A549 (cell line): Measurements from ENCODE around the gene BFSP2. TPM values are rescaled to one million over a fixed set of nuclear protein-coding genes. Genes with fewer than 3 reads are reported as not detected.

Experiments used
- ATAC-seq, 2 experiments: fragments of 200-7000 bp in 1 of 2; fragments of >200 bp in 1 of 2; cut with Nextera tagmentation in 1 of 2; cut with Tn5 transposase in 1 of 2; 3 replicates each; pipeline versions ENCODE4 v1.8.0 to v1.9.1; 2018 to 2020; ENCODE audit warnings: mild to moderate bottlenecking in 1 of 2, moderate library complexity in 1 of 2
- CTCF ChIA-PET: fragments of 300-600 bp; sonication (Branson Sonifier 250); formaldehyde crosslinking; extraction: SDS; loops from one replicate; lab custom pipeline; 2021; ENCODE audit warnings: antibody characterized with exemption, inconsistent platforms; lab: Yijun Ruan, JAX
- POLR2A ChIA-PET: fragments of 350-600 bp; formaldehyde crosslinking; extraction: SDS; loops from one replicate; lab custom pipeline; 2021; ENCODE audit warnings: antibody characterized with exemption, inconsistent platforms; lab: Yijun Ruan, JAX
- DNase-seq, 2 experiments: peaks; one replicate each; pipeline versions ENCODE4 v3.0.0 to v3.0.0-alpha.2; 2011 to 2016; ENCODE audit warnings: low read depth in 1 of 2, low spot score in 1 of 2
- FAIRE-seq: peaks from 2 replicates; lab custom pipeline; 2011; peaks lifted over from hg19 to GRCh38; lab: Jason Lieb, UNC
- H3K27ac ChIP-seq, 2 experiments: fragments of >200 bp; sonication (Bioruptor Twin); formaldehyde crosslinking; 3 replicates each; pipeline ENCODE4 v1.5.1; 2016 to 2017
- H3K4me1 ChIP-seq: fragments of >200 bp; sonication (Bioruptor Twin); formaldehyde crosslinking; 3 replicates; pipeline ENCODE4 v1.6.1; 2016
- H3K4me2 ChIP-seq: fragments of >200 bp; sonication (Bioruptor Twin); formaldehyde crosslinking; 3 replicates; pipeline ENCODE4 v1.6.1; 2016
- H3K4me3 ChIP-seq: fragments of >200 bp; sonication (Bioruptor Twin); formaldehyde crosslinking; 3 replicates; pipeline ENCODE4 v1.5.1; 2016
- H3K9me3 ChIP-seq: fragments of >200 bp; sonication (Bioruptor Twin); formaldehyde crosslinking; 3 replicates; pipeline ENCODE4 v1.6.1; 2016
- CBX2 ChIP-seq: fragments of 200-600 bp; sonication (generic); IDR thresholded peaks from 2 replicates; pipeline ENCODE4 v1.6.1; 2016; ENCODE audit warnings: low read depth, mild to moderate bottlenecking, borderline replicate concordance
- CBX8 ChIP-seq: fragments of 200-600 bp; sonication (generic); IDR thresholded peaks from 2 replicates; pipeline ENCODE4 v1.6.1; 2016
- CTCF ChIP-seq: fragments of >200 bp; sonication (Bioruptor Twin); formaldehyde crosslinking; IDR thresholded peaks from 3 replicates; pipeline ENCODE4 v1.5.1; 2016
- E2F6 ChIP-seq: IDR thresholded peaks from 2 replicates; pipeline ENCODE4 v1.6.1; 2012; ENCODE audit warnings: low read depth, borderline replicate concordance
- EHMT2 ChIP-seq: fragments of 200-600 bp; sonication (generic); IDR thresholded peaks from 2 replicates; pipeline ENCODE4 v1.6.1; 2016; ENCODE audit warnings: antibody characterized with exemption, low read depth, mild to moderate bottlenecking, moderate library complexity
- ELK1 ChIP-seq: fragments of 150-350 bp; IDR thresholded peaks from 2 replicates; pipeline ENCODE4 v1.6.1; 2014; ENCODE audit warnings: low read depth, mild to moderate bottlenecking, low read length
- ESRRA ChIP-seq: fragments of 150-350 bp; IDR thresholded peaks from 2 replicates; pipeline ENCODE4 v1.6.1; 2014; ENCODE audit warnings: mild to moderate bottlenecking, low read length, borderline replicate concordance
- HDAC2 ChIP-seq: fragments of 200-600 bp; sonication (generic); IDR thresholded peaks from 2 replicates; pipeline ENCODE4 v1.6.1; 2016
- HEYL ChIP-seq: fragments of 250-450 bp; sonication (Bioruptor Pico); IDR thresholded peaks from 2 replicates; pipeline ENCODE4 v1.8.0; 2021; ENCODE audit warnings: mild to moderate bottlenecking, moderate library complexity
- JUN ChIP-seq, 2 experiments: fragments of >200 bp; sonication (Bioruptor Twin); formaldehyde crosslinking; IDR thresholded peaks; 2 replicates in 1 of 2; 3 replicates in 1 of 2; pipeline ENCODE4 v1.6.1; 2016 to 2017
- KDM5A ChIP-seq: fragments of 200-600 bp; sonication (generic); IDR thresholded peaks from 2 replicates; pipeline ENCODE4 v1.6.1; 2016; ENCODE audit warnings: antibody characterized with exemption, mild to moderate bottlenecking
- NFE2L2 ChIP-seq: fragments of 150-350 bp; conservative IDR thresholded peaks from 2 replicates; pipeline ENCODE4 v1.6.1; 2014; ENCODE audit warnings: low read length
- PBX3 ChIP-seq: IDR thresholded peaks from 2 replicates; pipeline ENCODE4 v1.6.1; 2012
- PHF8 ChIP-seq: fragments of 200-600 bp; sonication (generic); IDR thresholded peaks from 2 replicates; pipeline ENCODE4 v1.6.1; 2016; ENCODE audit warnings: low read depth, mild to moderate bottlenecking, antibody characterized with exemption, moderate library complexity, borderline replicate concordance
- RAD21 ChIP-seq, 2 experiments: fragments of >200 bp in 1 of 2; sonication (Bioruptor Twin) in 1 of 2; formaldehyde crosslinking in 1 of 2; IDR thresholded peaks in 1 of 2; conservative IDR thresholded peaks in 1 of 2; 2 replicates in 1 of 2; 3 replicates in 1 of 2; pipeline ENCODE4 v1.6.1; 2012 to 2018; ENCODE audit warnings: inconsistent platforms in 1 of 2
- RCOR1 ChIP-seq: fragments of 150-350 bp; IDR thresholded peaks from 2 replicates; pipeline ENCODE4 v1.6.1; 2014; ENCODE audit warnings: antibody characterized with exemption, low read length, low read depth
- RFX5 ChIP-seq: fragments of 450-650 bp; IDR thresholded peaks from 2 replicates; pipeline ENCODE4 v1.7.1; 2014; ENCODE audit warnings: antibody characterized with exemption, mild to moderate bottlenecking, moderate library complexity
- RNF2 ChIP-seq: fragments of 200-600 bp; sonication (generic); IDR thresholded peaks from 2 replicates; pipeline ENCODE4 v1.6.1; 2016; ENCODE audit warnings: low read depth, mild to moderate bottlenecking, antibody characterized with exemption, moderate library complexity, borderline replicate concordance
- SREBF2 ChIP-seq: fragments of 450-650 bp; IDR thresholded peaks from 2 replicates; pipeline ENCODE4 v1.6.1; 2014; ENCODE audit warnings: mild to moderate bottlenecking, moderate library complexity
- TFCP2L1 ChIP-seq: fragments of 250-450 bp; sonication (Bioruptor Pico); IDR thresholded peaks from 2 replicates; pipeline ENCODE4 v1.5.0; 2021; ENCODE audit warnings: mild to moderate bottlenecking
- USF2 ChIP-seq: fragments of 450-650 bp; IDR thresholded peaks from 2 replicates; pipeline ENCODE4 v1.6.1; 2014; ENCODE audit warnings: antibody characterized with exemption
- WGBS: methylation state at CpG from one replicate; pipeline ENCODE4 v1.1.6; 2017; ENCODE audit errors: missing lambda C conversion rate; 5-methylcytosine and 5-hydroxymethylcytosine counted together
- polyA plus RNA-seq, 4 experiments: library from polyadenylated mRNA; depleted of rRNA in 3 of 4; stranded (reverse); fragments of >200 nt; fragmentation: RNase III in 1 of 4; extraction: RNeasy Plus Mini Kit Qiagen cat#74134 plus additional on column Dnase treatment in 1 of 4; gene quantifications; 2 replicates in 3 of 4; 3 replicates in 1 of 4; pipeline ENCODE4 v1.2.3, GENCODE V29; 2011 to 2017

BFSP2 gene
- polyA plus RNA-seq, 2 of the 4 experiments (the other 2 are of a cell fraction): 0.18 TPM; not detected in 1

GRCh38 chr3:133441867-133442270 lies 42.0 kb downstream of the BFSP2 start (continued):
- no peak for TF ChIP-seq CTCF

- DNase-seq: no peak
- H3K4me1 ChIP-seq: peaks cover 26% of the 10 kb centered on the region
- TF ChIP-seq HEYL (CRISPR knock-in tag) (no peak), PBX3 (no peak), ELK1 (no peak), JUN (IDR thresholded peaks at IDR 0.05) (no peak), RFX5 (no peak), RAD21 (conservative IDR thresholded peaks at IDR 0.05 in 1 of 2, IDR thresholded peaks at IDR 0.05 in 1 of 2) (no peak), TFCP2L1 (no peak), RNF2 (no peak), PHF8 (no peak), RCOR1 (no peak), CBX8 (no peak), CBX2 (no peak), ESRRA (no peak), E2F6 (no peak), KDM5A (no peak), SREBF2 (no peak), HDAC2 (no peak), EHMT2 (no peak), USF2 (no peak), NFE2L2 (no peak)
- TF ChIP-seq, all 56 proteins: peak for 0
- 92% methylated on average over 1 of the region's 1 CpG for WGBS
- Histone ChIP-seq H3K4me2 (no peak overlapping the region), H3K27ac (no peak overlapping the region), H3K9me3 (no peaks in the 10 kb centered on the region), H3K4me3 (no peak overlapping the region)
- no peak for FAIRE-seq
- ChIA-PET CTCF (interaction anchor here (0.8 to 1.2 kb wide), 2 partner anchors 15 to 18 kb away, joined by 3 to 4 read pairs; no protein-coding TSS in a partner anchor), POLR2A (no interaction called here)
- no peak for ATAC-seq
Observed at GRCh38 chr3:133442518-133442917, 42.7 kb downstream of the BFSP2 start.
